Hindlimb muscle (tissue), 1 donor: ENCODE measurements around the gene SEC61A1. TPM values are rescaled to one million over a fixed set of nuclear protein-coding genes. Genes with fewer than 3 reads are reported as not detected.

ENCODE experiments used
- DNase-seq: peaks from one replicate; pipeline ENCODE4 v3.0.0-alpha.2; 2013
- polyA plus RNA-seq: library from polyadenylated mRNA; unstranded; fragments of 120-200 nt; gene quantifications from one replicate; pipeline ENCODE4 v1.2.1, GENCODE V29; 2013; ENCODE audit not compliant: insufficient read length

Gene SEC61A1
- polyA plus RNA-seq, 1 donor = 98.3 TPM

DNA sequence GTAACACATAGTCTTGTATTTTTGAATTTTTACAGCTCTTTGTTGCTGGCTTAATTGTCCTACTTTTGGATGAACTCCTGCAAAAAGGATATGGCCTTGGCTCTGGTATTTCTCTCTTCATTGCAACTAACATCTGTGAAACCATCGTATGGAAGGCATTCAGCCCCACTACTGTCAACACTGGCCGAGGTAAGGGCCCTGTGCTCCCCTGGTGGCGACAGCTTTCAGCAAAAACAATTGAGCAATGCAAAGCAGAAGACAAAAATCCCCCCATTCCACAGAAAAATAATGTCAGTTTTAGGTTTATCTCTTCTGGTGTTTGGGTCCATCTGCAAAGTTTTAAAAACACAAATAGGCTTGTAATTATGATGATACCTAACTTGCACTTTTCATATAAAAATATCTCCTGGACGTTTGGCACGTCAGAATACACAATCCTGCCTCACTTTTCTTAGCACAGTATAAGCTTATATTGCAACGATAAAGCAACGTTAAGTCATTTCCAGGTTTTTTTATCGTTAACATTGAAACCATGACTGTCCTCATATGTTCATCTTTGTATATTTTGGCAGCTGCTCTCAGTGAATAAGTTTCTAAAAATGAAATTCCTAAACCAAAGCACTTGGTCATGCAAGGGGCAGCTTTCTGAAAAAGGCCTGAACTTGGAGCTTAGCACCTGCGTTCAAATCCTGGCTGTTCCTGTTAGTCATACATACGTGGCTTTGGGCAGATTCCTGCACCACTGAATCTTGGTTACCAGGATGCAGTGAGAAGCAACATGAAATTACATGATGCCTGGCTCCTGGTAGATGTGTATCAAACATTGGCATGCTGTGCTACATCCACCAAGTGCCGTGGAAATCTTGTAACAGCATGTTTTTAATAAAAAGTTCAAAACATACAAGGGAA lies 8.5 kb downstream of the SEC61A1 start:
- no peak for DNase-seq

DNA sequence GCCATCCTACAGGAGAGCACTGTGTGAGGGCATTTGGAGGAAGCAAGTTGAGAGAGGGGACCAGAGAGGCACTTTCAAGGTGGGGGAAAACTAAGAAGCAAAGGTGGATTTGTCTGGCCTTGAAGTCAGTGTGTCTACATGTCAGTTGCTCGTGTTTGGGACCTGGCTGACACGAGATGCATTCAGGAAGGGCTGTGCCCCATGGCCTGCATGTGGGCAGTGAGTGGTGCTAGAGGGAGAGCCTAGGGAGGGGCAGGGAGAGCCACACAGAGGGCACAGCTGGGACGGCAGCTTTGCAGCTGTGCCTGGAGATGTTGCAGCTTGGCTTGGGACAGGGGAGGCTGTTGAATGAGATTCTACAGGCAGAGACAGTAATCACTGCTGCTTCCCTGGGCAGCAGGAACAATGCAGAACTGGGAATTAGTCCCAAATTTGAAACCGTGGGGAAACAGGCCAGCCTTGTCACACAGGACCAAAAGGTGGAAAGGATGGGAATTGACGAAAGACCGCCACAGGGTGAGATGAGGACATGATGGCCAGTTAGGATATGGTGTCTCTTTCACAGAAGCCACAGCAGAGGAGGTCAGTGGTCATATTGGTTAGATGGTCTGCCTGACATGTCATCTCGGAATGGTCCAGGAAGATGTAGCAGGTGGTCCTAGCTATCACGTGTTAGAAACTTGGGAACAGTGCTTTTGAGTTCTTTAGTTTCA lies 10.0 kb downstream of the SEC61A1 start:
- DNase-seq = no peak

GRCh38 chr3:128063865-128064264 lies 11.6 kb downstream of the SEC61A1 start:
- no peak for DNase-seq

- no peak for DNase-seq
Measured at GRCh38 chr3:128064962-128065361, 12.7 kb downstream of the SEC61A1 start.

DNA sequence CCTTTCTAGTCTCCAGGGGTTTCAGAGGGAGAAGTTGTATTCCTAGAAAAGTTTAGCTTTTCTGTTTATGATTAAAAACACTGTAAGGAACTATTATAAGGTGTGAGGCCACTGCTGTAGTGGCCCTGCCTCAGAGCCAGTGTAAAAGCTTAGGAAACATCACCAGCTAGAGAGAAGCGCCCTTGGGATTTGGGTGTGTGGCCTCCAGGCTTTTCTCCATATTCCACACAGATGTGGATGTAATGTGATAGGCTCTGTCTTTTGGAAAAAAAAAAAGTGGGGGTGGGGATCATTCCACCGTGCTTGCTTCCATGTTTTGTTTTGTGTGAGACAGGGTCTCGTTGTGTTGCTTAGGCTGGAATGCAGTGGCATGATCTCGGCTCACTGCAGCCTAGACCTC lies 13.9 kb downstream of the SEC61A1 start:
- no peak for DNase-seq

GRCh38 chr3:128066676-128067075 lies 14.4 kb downstream of the SEC61A1 start:
- DNase-seq = no peak

DNA sequence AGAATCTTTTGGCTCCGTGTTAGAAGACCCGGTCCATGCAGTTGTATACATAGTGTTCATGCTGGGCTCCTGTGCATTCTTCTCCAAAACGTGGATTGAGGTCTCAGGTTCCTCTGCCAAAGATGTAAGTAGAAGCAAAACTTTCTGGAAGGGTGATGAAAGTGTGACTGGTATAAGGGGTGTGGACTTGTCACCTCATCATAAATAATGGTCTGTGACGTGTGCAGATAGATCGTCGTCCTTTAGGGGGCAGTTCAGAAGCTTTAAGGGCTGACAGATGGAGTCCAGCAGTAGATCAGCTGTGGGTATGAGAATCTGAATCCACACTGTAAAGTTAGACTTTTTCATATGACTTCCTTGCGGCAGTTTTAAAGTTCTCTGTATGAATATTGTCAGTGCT lies 15.3 kb downstream of the SEC61A1 start:
- no peak for DNase-seq

DNA sequence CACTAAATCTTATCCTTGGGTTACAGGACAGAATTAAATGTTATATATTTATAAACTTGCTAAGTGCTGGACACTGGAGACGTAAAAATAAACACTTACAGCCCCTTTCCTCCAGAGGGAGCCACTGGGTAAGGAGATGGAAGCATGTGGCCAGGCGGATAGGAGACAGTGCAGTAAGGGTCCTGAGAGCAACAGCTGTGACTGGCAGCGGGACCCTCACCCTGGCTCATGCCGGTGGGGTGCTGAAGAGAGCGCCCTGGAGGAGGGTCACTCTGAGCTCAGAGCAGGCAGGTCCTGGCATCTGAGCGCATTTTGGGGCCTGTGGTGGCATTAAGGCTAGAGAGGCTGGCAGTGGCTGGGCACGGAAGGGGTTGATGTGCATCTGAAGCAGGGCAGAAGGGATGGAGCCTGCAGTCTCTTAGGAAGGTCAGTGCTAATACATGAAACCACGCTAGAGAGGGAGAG lies 16.0 kb downstream of the SEC61A1 start:
- no peak for DNase-seq

DNA sequence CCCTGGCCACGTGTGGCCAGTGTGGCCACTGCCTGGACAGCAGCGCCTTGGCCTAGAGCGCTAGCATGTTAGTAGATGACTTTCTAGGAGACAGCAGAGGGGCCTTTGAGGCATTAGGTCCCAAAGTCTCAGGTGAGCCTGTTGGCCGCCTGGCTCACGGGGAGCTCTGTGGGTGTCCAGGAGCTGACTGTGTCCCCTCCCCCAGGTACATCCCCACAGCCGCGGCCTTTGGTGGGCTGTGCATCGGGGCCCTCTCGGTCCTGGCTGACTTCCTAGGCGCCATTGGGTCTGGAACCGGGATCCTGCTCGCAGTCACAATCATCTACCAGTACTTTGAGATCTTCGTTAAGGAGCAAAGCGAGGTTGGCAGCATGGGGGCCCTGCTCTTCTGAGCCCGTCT lies 17.0 kb downstream of the SEC61A1 start:
- no peak for DNase-seq

- DNase-seq = no peak
Measured at GRCh38 chr3:128070898-128071591, 18.8 kb downstream of the SEC61A1 start.

DNA sequence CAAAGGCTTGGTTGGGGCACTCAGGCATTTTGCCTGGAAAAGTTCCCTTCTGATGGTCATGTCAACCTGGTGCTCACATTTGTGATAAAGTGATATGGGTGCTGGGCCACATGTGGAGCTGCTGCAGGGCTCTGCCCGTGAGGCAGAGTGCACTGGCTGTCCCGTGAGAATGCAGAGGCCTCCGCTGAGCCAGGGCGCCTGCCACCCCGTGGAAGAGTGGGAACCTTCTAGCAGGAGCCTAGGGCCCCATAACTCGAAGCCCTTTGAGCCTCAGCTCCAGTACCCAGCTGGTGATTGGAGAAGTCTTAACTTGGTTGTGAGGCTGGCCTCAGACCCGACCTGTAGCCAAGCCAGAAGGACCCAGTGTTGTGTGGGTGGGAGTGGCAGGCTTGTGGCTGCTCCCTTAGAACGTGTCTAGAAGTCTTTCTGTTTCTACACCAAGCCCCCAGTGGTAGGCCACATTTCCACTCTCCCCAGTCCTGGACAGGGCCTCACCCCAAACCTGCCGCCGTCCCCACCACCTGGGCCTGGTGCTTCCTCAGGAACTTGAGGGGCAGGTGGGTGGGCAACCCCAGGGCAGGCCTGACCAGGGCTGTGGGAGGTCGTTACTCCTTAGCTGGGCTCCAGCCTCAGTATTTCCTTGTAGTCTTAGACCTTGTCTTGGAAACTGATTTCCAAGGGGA lies 19.7 kb downstream of the SEC61A1 start:
- no peak for DNase-seq

- DNase-seq = no peak
Measured at GRCh38 chr3:128072454-128073184, 20.4 kb downstream of the SEC61A1 start.

DNA sequence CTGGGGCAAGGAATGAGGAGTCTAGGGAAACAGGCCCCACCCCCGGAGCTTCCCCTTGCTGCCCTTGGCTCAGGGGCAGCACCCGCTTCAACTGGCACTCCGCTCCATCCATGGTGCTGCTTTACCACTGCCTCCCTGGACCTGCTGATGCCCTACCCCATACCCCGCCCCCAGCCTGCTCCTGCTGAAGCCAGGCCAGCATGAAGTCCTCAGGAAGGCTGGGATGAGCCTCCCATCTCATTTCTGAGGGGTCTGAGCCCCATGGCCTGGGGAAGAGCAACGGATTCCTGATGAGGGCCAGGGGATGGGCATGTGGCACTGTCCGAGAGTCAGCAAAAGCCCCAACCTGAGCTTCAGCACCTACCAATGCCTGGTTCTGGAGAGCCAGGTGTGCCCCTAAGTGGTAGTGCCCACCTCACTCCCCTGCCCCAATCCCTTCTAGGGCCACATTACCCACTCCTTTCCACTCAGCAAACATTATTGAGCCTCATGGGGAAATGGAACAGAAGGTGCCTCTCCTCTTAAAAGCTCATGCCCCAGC lies 21.0 kb downstream of the SEC61A1 start:
- DNase-seq = no peak

- DNase-seq = no peak
Measured at GRCh38 chr3:128073807-128074206, 21.6 kb downstream of the SEC61A1 start.

GRCh38 chr3:128074851-128075521 lies 22.7 kb downstream of the SEC61A1 start:
- no peak for DNase-seq

DNA sequence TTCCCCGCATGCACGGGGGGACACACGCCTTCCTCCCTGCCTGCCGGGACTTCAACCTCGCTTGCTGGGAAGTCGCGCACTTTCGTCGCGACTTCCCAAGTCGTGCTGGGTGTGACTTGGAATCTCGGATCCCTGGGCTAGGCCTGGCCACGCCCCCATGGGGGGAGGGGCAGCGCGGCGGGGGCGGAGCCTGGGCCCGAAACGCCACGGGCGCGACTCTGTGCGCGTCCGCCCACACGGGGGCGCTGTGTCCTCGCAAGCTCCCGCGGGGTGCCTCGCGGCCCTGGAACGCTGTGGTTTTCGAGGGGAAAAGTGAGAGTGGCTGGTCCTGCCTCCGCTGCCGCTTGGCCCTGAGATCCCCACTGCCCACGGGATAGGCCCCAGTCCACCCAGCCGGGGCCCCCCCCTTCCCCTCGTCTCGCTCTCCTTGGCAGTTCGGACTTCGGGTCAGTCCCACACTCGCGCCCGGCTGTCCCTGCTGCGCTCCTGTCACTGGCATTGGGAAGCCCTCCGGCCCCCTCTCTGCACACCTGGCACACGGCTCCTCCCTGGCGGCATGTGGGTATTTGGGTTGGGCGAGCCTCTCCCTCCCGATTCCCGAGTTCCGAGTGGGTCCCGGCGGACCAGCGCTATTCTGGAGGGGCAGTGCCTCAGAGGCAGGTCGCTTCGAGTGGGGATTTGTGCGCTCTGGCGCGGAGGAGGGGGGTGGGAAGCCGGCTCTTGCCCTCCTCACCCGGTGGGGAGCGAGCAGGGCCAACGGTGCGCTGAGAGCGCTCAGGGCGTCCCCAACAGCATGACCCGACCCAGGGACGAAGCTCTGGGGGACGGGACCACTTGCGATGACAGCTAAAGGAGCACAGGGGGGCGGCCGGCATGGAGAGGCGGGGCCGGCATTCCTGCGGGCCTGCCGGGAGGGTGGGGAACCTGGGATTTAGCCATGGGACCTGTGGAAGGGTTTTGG lies 23.6 kb downstream of the SEC61A1 start:
- DNase-seq = peak; percentile 92

DNA sequence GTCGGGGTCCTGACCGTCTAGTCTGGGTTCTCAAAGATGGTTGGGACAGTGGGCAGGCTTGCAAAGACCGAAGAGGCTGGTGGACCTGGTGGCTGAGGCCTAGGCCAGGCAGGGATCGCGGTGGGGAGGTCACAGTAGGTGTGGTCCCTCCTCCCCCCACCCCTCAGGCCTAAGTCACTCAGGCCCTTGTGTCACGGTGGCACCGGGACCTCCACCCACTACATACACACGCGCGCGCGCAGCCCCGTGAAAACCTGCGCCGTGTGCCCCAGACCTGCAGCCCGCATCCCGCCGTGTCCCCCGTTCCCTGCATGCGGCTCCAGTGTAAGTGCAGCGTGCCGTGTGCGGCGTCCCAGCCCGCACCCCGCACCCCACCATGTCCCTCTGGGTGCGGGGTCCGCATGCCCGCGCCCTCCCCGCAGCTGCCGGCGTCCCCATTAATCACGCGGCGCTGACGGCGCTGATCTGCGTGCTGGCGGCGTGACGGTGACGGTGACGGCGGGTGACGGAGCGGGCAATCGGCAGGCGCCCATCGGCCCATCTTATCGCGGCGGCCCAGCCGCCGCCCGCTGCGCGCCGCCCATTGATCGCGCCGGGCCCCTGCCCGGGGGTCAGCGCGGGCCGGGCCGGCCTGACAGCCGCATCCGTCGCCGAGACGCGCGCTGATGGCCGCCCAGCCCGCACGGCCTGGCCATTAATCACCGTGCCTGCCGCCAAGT lies 24.4 kb downstream of the SEC61A1 start:
- no peak for DNase-seq

- DNase-seq = no peak
Measured at GRCh38 chr3:128077202-128077624, 25.0 kb downstream of the SEC61A1 start.

GRCh38 chr3:128077665-128078064 lies 25.4 kb downstream of the SEC61A1 start:
- DNase-seq = no peak
